Smooth muscle cell of the brain vasculature (primary cell): Measurements from ENCODE around the gene MID1IP1.

Experiments used
- DNase-seq: peaks from one replicate; pipeline ENCODE4 v3.0.0-alpha.2; 2012; ENCODE audit warnings: low read depth, low spot score

MID1IP1 gene

DNA sequence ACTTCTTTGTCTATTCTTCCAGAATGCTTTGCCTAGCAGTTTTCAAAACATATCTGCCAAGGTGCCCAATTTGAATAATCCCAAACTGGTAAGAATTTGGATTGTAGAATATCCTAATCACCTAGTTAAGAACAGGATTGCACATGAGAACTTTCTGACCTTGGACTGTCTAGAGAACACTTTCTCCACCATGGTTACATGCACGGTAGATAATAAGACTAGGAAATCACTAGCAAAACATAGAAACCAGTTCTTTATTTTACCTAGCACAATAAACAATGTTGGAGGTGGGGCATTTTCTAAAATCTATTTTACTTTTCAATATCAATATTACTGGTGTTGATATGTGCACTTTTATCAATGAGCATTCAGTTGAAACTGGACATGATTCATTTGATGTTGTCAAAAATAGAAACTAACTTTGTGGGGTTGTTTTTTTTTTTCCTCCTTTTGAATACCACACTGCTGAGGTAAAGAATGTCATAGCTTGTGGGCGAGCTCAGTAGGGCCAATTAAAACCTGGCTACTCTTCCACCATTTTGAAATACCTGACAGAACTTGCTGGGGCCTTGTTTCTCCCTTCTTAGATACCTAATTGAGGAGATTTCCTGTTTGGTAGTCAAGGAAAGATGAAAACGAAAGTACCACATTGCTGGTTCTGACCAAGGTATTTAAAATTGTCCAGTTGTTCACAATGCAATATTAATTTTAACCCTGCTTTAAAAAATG lies 10.4 kb downstream of the MID1IP1 start:
- no peak for DNase-seq

DNA sequence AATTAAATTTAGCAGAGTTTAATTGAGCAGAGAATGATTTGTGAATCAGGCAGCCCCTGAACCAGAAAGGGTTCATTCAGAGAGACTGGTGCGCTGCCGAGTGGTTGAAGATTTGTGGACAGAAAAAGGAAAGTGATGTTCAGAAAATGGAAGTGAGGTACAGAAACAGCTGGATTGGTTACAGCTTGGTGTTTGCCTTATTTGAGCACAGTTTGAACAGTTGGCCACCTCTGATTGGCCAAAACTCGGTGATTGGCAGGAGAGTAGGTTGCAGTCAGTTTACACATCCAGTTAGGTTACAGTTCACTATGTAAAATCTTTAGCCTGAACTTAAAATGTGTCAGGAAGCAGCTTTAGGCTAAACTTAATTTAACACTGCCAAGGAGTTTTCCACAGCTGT lies 14.9 kb downstream of the MID1IP1 start:
- no peak for DNase-seq

DNA sequence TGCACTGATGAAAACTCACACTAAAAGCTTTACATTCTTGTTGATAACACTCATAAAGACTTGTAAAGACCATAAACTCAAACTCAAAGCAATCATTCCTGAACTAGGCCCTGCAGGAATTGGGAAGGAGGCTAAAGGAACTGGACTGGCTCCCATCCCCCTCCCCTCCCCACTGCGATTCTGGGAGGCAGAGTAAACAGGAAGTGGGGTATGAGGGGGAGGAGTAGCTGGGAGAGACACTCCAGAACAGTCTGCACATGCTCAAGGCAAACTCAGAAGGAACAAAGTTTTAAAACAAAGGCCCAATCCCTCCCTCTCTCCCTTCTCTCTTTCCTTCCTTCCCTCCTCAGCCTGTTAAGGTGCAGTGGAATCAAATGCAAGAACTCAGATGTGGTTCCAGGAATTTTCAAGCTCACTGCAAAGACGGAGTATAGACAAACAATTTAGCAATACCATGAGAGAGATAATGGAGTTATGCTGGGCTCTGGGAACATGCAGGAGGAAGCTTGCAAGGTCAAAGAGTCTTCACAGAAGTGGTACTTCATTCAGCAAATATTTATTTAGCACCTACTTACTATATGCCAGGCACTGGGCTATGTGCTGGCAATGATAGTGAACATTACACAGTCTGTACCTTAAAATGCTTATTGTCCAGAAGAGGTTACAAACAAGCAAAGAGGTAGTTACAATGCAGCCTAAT lies 15.9 kb downstream of the MID1IP1 start:
- DNase-seq, result no peak

DNA sequence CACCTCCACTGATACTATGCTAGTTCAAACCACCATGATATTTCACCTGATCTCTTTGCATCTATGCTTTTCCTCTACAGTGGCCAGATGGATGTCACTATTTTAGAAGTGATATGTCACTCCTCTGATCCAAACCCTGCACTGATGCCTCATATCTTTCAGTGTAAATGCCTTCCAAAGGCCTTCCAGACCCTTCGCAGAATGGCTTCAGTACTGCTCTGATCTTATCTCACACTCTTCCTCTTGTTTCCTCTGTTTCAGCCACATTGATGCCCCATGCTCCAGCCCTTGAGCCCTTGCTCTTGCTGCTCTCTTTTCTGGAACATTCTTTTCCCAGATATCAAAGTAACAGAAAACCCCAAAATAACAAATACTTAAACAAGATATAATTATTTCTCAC lies 17.9 kb downstream of the MID1IP1 start:
- no peak for DNase-seq

DNA sequence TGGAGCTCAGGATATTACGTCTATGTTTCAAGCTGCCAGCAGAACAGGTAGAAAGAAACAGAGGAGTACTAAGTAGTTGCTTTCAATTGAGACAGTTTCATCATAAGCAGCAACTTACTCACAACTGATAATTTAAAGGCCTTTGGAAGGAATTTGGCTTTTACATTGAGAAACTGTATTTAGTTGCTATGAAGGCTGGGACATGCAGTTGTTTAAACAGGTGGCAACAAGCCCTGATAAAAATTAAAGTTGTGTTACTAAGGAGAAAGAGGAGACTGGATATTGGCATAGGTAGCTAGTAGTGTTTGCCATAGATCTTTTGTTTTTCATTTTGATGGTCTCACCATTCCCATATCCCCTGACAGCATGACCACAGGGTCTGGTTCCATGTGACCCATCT lies 18.4 kb downstream of the MID1IP1 start:
- DNase-seq, result no peak

DNA sequence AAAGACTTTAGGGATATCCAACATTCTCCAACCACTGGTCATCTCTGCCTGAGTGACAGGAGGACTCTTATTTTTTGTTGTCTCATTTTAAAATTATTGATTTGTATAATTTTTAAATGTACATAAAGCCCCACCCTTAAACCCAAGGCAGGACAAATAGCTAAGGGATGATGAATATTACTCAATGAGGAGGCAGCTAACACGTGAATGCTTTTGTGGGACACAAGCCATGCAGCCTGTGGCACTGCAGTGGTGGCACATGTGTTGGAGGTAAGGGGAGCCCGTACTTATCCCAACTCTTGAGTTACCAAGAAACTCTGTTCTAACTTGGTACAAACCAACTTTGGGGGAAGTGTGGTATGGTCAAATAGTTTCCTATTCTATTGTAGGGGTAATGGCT lies 19.5 kb downstream of the MID1IP1 start:
- no peak for DNase-seq

DNA sequence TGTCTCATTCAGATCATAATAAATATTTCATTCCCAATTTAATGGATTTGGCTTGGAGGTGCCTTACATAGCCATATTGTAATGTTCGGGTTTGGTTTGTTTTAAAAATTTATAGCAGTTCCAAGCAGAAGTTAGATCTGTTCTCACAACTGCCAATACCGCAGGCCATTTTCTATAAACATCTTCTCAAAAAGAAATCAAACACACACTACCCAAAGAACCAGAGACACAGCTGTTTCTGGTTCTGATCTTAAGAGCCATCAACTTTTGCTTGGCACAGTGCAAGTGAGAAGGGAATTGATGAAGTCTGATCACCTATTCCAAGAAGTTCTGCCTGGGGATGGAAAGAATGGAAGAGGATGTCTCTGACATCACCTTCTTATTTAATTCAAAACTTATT lies 22.9 kb downstream of the MID1IP1 start:
- DNase-seq, result no peak

DNA sequence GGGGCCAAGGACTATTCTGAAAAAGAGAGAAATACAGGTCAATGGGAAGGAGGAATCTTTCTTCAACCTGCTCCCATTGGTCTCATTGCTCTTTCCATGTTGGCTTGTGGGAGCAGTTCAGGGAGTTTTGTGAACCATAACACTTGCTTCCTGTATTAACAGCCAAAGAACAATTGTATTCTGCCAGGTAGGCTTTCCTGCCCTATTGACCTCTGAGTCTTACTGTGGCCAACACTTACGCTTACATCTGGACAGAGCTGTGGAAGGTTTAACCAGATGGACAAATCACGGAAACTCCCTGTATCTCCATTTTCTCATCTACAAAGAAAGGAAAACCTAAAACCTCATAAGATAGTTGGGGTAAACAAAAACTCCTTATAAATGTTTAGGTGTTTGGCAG lies 30.7 kb downstream of the MID1IP1 start:
- DNase-seq, result no peak

DNA sequence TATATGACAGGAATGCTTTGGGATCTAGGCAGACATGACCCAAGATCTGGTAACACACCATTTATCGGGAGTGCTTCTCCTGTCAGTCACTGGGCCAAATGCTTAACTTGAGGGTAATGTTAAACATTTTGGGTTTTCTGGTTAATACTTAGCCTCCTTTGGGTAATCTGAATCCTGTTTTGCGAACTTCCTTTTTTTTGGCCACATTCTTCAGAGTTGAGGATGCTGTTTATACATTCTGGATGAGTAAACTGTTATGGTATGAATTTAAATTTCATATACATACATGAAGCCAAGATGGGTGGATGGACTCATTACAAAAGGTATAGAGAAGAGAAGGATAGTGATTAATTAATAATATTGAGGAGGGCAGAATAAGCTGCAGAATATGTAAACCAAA lies 36.1 kb downstream of the MID1IP1 start:
- no peak for DNase-seq

DNA sequence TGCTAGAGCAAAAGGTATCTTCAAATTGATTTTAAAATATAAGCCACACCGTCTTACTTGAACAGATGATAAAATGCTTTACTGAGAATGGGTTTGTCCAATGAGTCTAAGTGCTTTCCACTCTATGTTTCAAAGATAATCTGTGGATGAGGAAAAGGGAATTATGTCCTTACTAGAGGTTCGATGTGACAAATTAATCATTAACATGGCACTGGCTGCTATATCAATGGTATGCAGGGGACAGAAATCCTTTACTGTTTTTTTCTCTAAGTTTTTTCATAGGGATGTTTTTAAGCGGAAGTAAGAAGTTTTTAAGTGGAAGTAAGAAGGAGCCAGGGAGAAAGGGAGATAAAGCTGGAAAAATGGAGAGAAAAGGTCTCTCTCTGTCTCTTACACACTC lies 38.0 kb downstream of the MID1IP1 start:
- no peak for DNase-seq

DNA sequence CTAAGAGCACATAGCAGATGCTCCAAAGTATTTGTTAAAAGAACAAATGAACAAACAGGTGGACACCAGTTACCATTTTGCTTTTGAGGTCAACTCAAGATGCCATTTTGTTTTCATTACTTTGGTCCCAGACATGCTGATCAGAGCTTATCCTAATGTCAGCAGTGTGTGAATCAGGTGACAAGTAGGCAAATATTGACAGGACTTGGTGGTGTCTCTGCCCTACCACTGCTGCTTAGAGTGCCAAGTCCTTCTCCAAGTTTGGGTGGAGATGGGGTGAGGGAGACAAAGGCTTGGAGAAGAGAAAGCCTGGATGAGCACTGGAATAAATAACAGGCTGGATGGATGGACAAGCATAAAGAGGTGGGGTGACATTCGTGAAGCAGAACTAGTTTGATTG lies 38.7 kb downstream of the MID1IP1 start:
- no peak for DNase-seq

DNA sequence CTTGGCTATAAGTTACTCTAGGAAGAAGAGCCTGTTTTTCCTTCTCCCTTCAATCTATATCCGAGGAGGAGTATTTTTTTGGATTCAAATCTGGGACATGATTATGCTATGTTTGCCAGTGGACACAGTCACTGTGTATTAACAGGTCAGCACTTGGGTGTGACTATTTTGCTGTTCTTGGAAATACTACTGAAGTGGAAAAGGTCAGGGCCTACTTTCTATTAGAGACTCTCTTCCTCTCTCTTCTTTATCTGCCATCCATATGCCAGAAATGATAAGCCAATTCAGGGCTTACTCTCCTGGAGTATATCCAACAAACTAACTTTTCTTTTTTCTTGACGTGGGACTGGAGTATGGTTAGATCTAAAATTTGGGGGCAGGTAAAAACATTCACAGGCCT lies 40.5 kb downstream of the MID1IP1 start:
- DNase-seq, result no peak

DNA sequence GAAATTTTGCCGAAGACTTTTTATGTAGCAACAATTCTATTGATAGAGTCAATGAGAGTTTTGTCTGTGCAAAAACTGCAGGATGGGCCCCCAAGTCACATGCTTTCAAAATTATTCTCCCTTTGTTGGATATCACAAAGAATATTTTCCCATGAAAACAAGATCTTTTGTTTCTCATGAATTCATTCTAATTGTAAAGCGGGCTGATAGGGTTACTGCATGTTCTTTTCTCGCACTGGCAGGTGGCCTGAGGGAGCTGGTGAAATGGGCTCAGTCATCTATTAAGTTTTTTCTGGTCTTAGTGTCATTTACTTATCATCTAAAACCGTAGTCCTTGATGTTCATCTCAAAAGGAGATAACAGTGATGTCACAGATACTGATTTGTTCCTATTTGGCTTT lies 44.2 kb downstream of the MID1IP1 start:
- DNase-seq, result no peak

DNA sequence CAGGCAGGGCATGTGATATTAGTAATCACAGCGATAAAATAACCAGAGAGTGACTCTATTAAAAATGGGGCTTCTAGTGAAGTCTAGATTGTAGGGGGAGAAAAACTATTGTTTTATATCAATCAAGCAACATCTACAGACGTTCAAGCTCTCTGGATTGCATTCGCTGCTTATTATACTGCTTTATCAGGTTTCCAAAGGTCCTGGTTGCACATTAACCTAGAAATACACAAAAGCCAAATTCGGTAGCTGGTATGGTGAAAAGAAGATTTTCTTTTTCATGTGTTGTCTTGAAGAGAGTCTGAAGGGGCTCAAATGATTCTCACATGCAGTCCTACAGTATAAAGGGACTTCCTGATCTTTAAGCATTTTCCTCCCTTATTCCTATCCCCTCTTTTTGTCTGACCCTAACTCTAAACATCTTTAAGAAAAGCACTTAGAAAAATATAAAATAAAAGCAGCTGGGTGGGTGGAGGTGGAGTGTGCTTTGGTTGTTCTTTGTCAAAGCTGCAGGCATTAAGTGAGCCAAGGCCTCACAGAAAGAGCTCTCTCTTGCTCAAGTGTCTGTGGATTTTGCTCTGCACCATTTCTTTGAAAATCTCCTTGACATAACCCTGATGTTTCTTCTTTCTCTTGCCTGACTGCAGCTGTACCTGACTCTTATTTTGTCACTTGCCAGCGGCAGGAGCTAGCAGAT lies 46.1 kb downstream of the MID1IP1 start:
- no peak for DNase-seq

DNA sequence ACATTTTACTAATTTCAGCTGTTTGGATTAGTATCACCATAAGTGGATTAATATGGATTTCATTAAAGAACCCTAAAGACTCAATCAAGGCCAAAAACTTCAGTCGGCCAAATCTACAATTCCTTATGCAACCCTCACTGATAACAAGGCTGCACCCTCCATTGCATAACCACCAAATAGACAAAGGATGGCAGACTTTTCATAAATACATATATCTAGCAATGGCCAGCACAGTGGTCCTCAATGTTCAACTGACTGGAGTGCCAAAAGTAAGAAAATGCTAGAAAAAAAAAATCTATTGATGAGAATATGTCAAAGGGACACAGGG lies 46.6 kb downstream of the MID1IP1 start:
- DNase-seq, result no peak

DNA sequence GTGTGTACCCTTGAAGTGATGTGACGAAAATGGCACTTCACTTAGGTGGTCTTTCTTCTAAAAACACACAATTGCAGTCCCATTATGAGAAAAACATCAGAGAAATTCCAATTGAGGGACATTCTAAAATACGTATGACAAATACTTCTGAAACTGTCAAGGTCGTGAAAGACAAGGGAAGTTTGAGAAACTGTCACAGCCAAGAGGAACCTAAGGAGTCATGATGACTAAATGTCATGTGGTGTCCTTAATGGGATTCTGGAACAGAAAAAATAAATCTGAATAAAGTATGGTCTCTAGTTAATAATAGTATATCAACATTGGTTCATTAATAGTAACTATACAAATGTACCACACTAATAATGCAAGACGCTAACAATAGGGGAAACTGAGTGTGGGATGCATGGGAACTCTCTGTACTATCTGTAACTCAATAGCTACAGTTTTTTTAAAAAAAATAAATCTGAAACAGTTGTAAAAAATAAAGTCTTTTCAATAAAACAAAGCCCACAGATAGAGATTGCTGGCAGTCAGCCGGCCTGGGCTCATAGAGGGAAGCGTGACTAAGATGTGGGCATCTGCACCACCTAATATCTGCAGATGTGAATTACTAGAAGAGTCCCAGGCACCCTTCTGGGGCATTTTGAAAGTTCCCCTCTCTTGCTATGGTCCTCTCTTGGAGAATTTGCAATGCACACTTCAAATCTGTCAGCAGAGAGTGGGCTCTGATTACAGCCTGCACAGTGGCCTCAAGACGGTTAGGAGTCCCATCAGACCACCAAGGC lies 47.6 kb downstream of the MID1IP1 start:
- no peak for DNase-seq

DNA sequence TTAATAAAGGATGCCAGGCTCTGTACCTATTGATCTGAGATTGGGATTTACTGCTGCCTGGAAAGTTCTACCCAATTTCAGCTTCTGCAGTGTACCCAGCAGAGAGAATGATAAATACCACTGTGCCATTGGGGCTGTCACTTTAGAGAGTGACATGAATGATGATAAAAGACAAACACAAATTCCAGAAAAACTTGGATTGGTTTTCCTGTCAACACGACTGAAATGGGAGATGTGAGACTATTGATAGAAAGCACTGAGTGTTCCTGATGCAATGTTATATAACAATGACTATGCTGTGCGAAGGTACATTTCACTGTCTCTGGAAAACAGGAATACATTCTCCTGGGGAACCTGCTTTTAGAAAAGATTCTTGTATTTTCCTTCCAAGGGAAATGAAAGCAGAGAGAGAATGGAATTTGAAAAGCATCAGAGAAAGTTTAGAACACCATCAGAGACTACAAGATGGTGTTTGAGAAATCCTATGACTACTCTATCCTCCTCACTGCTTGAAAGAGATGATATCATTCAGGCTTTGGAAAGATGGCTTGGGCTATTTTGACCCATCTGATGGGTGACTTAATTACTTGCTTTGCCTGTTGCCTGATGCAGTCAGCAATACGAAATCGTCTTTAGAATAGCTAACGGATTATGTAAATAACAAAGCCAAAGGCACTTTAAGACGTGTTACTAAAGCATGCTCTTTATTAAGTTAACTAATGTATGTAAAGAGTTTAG lies 49.7 kb downstream of the MID1IP1 start:
- DNase-seq, result no peak

DNA sequence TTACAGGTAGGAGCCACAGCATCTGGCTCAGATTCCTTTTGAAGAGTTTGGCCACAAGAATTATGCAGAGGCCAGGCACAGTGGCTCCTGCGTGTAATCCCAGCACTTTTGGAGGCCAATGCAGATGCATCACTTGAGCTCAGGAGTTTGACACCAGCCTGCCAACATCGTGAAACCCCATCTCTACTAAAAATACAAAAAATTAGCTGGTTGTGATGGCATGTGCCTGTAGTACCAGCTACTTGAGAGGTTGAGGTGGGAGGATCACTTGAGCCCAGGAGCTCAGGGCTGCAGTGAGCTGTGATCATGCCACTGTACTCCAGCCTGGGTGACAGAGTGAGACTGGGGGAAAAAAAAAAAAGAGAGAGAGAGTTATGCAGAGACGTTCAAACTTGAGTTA lies 53.0 kb downstream of the MID1IP1 start:
- no peak for DNase-seq
